GM12878 (cell line): ENCODE results near the gene TP53I3. TPM values are rescaled to one million over a fixed set of nuclear protein-coding genes. Genes with fewer than 3 reads are reported as not detected.

ENCODE experiments used
- ATAC-seq: fragments of 200-7000 bp; cut with Tn5 transposase; 3 replicates; pipeline ENCODE4 v1.9.1; 2020; ENCODE audit warnings: mild to moderate bottlenecking, moderate library complexity
- BruUV-seq: library from RNA; stranded (reverse); fragments of 400-500 nt; replicated peaks from 2 replicates; lab custom pipeline; 2021; lab: Mats Ljungman, UMichigan
- CTCF ChIA-PET: fragments of 300-600 bp; sonication (Branson Sonifier 250); formaldehyde crosslinking; extraction: SDS; loops from one replicate; lab custom pipeline; 2021; ENCODE audit warnings: inconsistent platforms; lab: Yijun Ruan, JAX
- POLR2A ChIA-PET: fragments of 350-600 bp; formaldehyde crosslinking; extraction: SDS; loops from one replicate; lab custom pipeline; 2021; ENCODE audit warnings: inconsistent platforms; lab: Charles Lee
- RAD21 ChIA-PET: fragments of 300-600 bp; sonication (Branson Sonifier 250); formaldehyde crosslinking; loops from one replicate; lab custom pipeline; 2023; ENCODE audit warnings: antibody characterized with exemption; ENCODE audit not compliant: unreplicated experiment; lab: Charles Lee
- SMC1A ChIA-PET: fragments of 300-600 bp; sonication (Branson Sonifier 250); formaldehyde crosslinking; loops from one replicate; lab custom pipeline; 2023; ENCODE audit not compliant: unreplicated experiment, uncharacterized antibody; lab: Charles Lee
- DNase-seq: peaks from one replicate; pipeline ENCODE4 v3.0.0-alpha.2; 2011; ENCODE audit warnings: low read depth, low spot score
- FAIRE-seq: peaks from 3 replicates; lab custom pipeline; 2011; peaks lifted over from hg19 to GRCh38; lab: Jason Lieb, UNC
- H2AFZ ChIP-seq: 2 replicates; pipeline ENCODE4 v1.6.0; 2011; ENCODE audit warnings: low read depth, low read length, control low read depth; ENCODE audit not compliant: control insufficient read depth
- H3K27ac ChIP-seq: 2 replicates; pipeline ENCODE4 v1.5.1; 2011; ENCODE audit warnings: control low read depth; ENCODE audit not compliant: control insufficient read depth, insufficient read depth
- H3K27me3 ChIP-seq, 2 experiments: replicated peaks in 1 of 2; 2 replicates each; pipeline versions ENCODE4 v1.6.0 to v1.6.1; 2011; ENCODE audit warnings: low read length in 1 of 2; ENCODE audit not compliant: control insufficient read depth in 2 of 2, insufficient read depth in 2 of 2
- H3K36me3 ChIP-seq, 2 experiments: 2 replicates each; pipeline ENCODE4 v1.5.1; 2011; ENCODE audit warnings: low read length in 1 of 2; ENCODE audit not compliant: control insufficient read depth in 2 of 2, insufficient read depth in 2 of 2
- H3K4me1 ChIP-seq: 2 replicates; pipeline ENCODE4 v1.6.1; 2011; ENCODE audit warnings: mild to moderate bottlenecking, low read length, moderate library complexity, mixed read lengths; ENCODE audit not compliant: control insufficient read depth, insufficient read depth
- H3K4me2 ChIP-seq: 2 replicates; pipeline ENCODE4 v1.6.0; 2011; ENCODE audit warnings: control low read depth; ENCODE audit not compliant: control insufficient read depth, insufficient read depth
- H3K4me3 ChIP-seq: fragments of 200-600 bp; sonication (generic); 2 replicates; pipeline ENCODE4 v1.5.1; 2016
- H3K79me2 ChIP-seq: 2 replicates; pipeline ENCODE4 v1.6.0; 2011; ENCODE audit warnings: low read length; ENCODE audit not compliant: control insufficient read depth, insufficient read depth
- H3K9ac ChIP-seq: 2 replicates; pipeline ENCODE4 v1.8.0; 2011; ENCODE audit warnings: low read length, control low read depth, mixed read lengths; ENCODE audit not compliant: control insufficient read depth, insufficient read depth
- H3K9me3 ChIP-seq: replicated peaks from 3 replicates; pipeline ENCODE4 v1.5.1; 2011; ENCODE audit warnings: mild to moderate bottlenecking, low read length; ENCODE audit not compliant: control insufficient read depth, insufficient read depth
- H4K20me1 ChIP-seq: 2 replicates; pipeline ENCODE4 v1.6.0; 2011; ENCODE audit not compliant: control insufficient read depth, insufficient read depth
- BACH1 ChIP-seq: fragments of 450-650 bp; IDR thresholded peaks from 2 replicates; pipeline ENCODE4 v1.6.1; 2017; ENCODE audit warnings: mild to moderate bottlenecking, borderline replicate concordance
- ESRRA ChIP-seq: IDR thresholded peaks from 2 replicates; pipeline ENCODE4 v1.6.1; 2012; ENCODE audit warnings: mild to moderate bottlenecking, low read length, improper control_type of control experiment
- GATAD2B ChIP-seq: fragments of 450-650 bp; conservative IDR thresholded peaks from 2 replicates; pipeline ENCODE4 v1.6.1; 2017; ENCODE audit warnings: low read depth, mild to moderate bottlenecking, moderate library complexity
- JUND ChIP-seq: IDR thresholded peaks from 2 replicates; pipeline ENCODE4 v1.6.1; 2012; ENCODE audit warnings: low read depth, mild to moderate bottlenecking, low read length, improper control_type of control experiment, moderate library complexity
- MXI1 ChIP-seq: fragments of 150-350 bp; IDR thresholded peaks from 2 replicates; pipeline ENCODE4 v1.6.1; 2011; ENCODE audit warnings: low read depth, mild to moderate bottlenecking, inconsistent platforms, low read length, improper control_type of control experiment
- RBBP5 ChIP-seq: fragments of 200-600 bp; sonication (generic); conservative IDR thresholded peaks from 2 replicates; pipeline ENCODE4 v1.6.1; 2016
- RFX5 ChIP-seq: IDR thresholded peaks from 2 replicates; pipeline ENCODE4 v1.6.1; 2011; ENCODE audit warnings: low read depth, low read length, improper control_type of control experiment
- STAT3 ChIP-seq: IDR thresholded peaks from 2 replicates; pipeline ENCODE4 v1.6.1; 2011; ENCODE audit warnings: low read depth, low read length, improper control_type of control experiment
- TBL1XR1 ChIP-seq: IDR thresholded peaks from 2 replicates; pipeline ENCODE4 v1.6.1; 2012; ENCODE audit warnings: low read depth, low read length, improper control_type of control experiment
- WGBS: methylation state at CpG from one replicate; pipeline ENCODE4 v1.1.6; 2016; ENCODE audit warnings: low lambda C conversion rate; ENCODE audit not compliant: insufficient replicate concordance, insufficient coverage; ENCODE audit errors: missing lambda C conversion rate; 5-methylcytosine and 5-hydroxymethylcytosine counted together
- in situ Hi-C: fragments of 300-500 bp; cut with MboI; formaldehyde crosslinking; loops from 9 replicates; pipeline ENCODE4 v1.14.3; 2018; ENCODE audit warnings: mixed read lengths
- intact Hi-C: fragments of 100-400 bp; cut with micrococcal nuclease; formaldehyde crosslinking; loops from one replicate; pipeline ENCODE4 v1.14.2; 2022; ENCODE audit not compliant: unreplicated experiment
- polyA plus RNA-seq, 11 experiments: library from polyadenylated mRNA; depleted of rRNA in 4 of 11; unstranded in 6 of 11; stranded (reverse) in 5 of 11; fragments of >200 nt; fragmentation: Nextera tagmentation in 4 of 11; fragmentation: Illumina TruSeq in 1 of 11; extraction: Ambion mirVana in 4 of 11; extraction: Trizol in 1 of 11; gene quantifications; 1 replicate in 1 of 11; 2 replicates in 10 of 11; pipeline versions ENCODE4 v1.2.1 to v1.2.3, GENCODE V29; 2011 to 2016; ENCODE audit warnings: inconsistent platforms in 2 of 11, missing spikeins in 2 of 11, low read depth in 1 of 11
- total RNA-seq, 4 experiments: library from RNA; depleted of rRNA in 3 of 4; stranded (reverse); fragments of >200 nt in 3 of 4; fragmentation: Illumina TruSeq in 1 of 4; extraction: Trizol in 1 of 4; gene quantifications; 2 replicates each; pipeline versions ENCODE4 v1.2.1 to v1.2.3, GENCODE V29; 2013 to 2021
- TF ChIP-seq, protein P1 (sequence below): IDR thresholded peaks from 2 replicates; pipeline ENCODE4 v1.6.1; 2012; ENCODE audit warnings: improper control_type of control experiment, low read depth, low read length; ENCODE audit not compliant: insufficient replicate concordance
- TF ChIP-seq, protein P2 (sequence below): fragments of 450-650 bp; IDR thresholded peaks from 2 replicates; pipeline ENCODE4 v1.6.1; 2014; ENCODE audit warnings: mild to moderate bottlenecking

The TP53I3 gene
- total and polyA plus RNA-seq, 10 of the 15 experiments (the other 5 are each of a cell fraction or from before 2014, with no cell fraction given): 1.4 to 57.4 (median 11.6) TPM

DNA sequence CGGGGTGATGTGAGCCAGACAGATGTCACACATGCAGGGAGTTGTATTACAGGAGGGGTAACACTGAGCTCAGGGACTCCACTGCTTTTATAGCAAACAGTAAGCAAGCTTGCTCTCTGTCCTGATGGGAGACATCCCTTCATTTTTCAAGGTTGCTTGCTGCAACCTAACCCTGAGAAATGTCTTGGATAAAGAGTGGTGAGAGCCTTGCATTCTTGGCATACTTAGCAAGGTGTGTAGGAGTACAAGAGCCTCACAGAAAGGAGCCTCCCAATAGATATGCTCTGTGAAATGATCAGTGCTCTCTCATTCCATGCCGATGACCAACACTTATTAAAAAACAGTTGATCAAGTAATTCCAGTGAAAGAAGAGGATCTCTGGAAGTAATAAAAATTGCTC lies 30.4 kb upstream of the TP53I3 start:
- intact Hi-C loops: no loop called here
- WGBS: 50% methylated on average over 2 of the region's 2 CpGs
- H3K36me3 ChIP-seq: no peaks in the 10 kb centered on the region
- no peak overlapping the region for H3K27ac ChIP-seq
- ChIA-PET RAD21 (no interaction called here), SMC1A (interaction anchor here (0.6 kb wide), 1 partner anchor 239 kb away, joined by 3 read pairs; no protein-coding TSS in a partner anchor), POLR2A (no interaction called here), CTCF (interaction anchor here (0.7 kb wide), 1 partner anchor 853 kb away, joined by 3 read pairs; no protein-coding TSS in a partner anchor)
- no peaks in the 10 kb centered on the region for H3K4me1 ChIP-seq
- H3K79me2 ChIP-seq: no peaks in the 10 kb centered on the region
- no peak overlapping the region for H3K4me3 ChIP-seq
- FAIRE-seq (no peak), ATAC-seq (no peak), DNase-seq (no peak)
- no peak overlapping the region for H3K9ac ChIP-seq
- H3K27me3 ChIP-seq: no peaks in the 10 kb centered on the region
- H2AFZ ChIP-seq: no peak overlapping the region
- in situ Hi-C loops: no loop called here
- H4K20me1 ChIP-seq: no peaks in the 10 kb centered on the region
- BruUV-seq: no TSS peak
- H3K4me2 ChIP-seq: no peak overlapping the region
- H3K9me3 ChIP-seq: no peaks in the 10 kb centered on the region
- TF ChIP-seq, protein P1, sequence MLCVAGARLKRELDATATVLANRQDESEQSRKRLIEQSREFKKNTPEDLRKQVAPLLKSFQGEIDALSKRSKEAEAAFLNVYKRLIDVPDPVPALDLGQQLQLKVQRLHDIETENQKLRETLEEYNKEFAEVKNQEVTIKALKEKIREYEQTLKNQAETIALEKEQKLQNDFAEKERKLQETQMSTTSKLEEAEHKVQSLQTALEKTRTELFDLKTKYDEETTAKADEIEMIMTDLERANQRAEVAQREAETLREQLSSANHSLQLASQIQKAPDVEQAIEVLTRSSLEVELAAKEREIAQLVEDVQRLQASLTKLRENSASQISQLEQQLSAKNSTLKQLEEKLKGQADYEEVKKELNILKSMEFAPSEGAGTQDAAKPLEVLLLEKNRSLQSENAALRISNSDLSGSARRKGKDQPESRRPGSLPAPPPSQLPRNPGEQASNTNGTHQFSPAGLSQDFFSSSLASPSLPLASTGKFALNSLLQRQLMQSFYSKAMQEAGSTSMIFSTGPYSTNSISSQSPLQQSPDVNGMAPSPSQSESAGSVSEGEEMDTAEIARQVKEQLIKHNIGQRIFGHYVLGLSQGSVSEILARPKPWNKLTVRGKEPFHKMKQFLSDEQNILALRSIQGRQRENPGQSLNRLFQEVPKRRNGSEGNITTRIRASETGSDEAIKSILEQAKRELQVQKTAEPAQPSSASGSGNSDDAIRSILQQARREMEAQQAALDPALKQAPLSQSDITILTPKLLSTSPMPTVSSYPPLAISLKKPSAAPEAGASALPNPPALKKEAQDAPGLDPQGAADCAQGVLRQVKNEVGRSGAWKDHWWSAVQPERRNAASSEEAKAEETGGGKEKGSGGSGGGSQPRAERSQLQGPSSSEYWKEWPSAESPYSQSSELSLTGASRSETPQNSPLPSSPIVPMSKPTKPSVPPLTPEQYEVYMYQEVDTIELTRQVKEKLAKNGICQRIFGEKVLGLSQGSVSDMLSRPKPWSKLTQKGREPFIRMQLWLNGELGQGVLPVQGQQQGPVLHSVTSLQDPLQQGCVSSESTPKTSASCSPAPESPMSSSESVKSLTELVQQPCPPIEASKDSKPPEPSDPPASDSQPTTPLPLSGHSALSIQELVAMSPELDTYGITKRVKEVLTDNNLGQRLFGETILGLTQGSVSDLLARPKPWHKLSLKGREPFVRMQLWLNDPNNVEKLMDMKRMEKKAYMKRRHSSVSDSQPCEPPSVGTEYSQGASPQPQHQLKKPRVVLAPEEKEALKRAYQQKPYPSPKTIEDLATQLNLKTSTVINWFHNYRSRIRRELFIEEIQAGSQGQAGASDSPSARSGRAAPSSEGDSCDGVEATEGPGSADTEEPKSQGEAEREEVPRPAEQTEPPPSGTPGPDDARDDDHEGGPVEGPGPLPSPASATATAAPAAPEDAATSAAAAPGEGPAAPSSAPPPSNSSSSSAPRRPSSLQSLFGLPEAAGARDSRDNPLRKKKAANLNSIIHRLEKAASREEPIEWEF: no peak
- TF ChIP-seq RFX5 (no peak), GATAD2B (no peak), STAT3 (no peak), RBBP5 (no peak), JUND (no peak), TBL1XR1 (no peak), BACH1 (no peak), ESRRA (no peak), MXI1 (no peak)
- TF ChIP-seq, protein P2, sequence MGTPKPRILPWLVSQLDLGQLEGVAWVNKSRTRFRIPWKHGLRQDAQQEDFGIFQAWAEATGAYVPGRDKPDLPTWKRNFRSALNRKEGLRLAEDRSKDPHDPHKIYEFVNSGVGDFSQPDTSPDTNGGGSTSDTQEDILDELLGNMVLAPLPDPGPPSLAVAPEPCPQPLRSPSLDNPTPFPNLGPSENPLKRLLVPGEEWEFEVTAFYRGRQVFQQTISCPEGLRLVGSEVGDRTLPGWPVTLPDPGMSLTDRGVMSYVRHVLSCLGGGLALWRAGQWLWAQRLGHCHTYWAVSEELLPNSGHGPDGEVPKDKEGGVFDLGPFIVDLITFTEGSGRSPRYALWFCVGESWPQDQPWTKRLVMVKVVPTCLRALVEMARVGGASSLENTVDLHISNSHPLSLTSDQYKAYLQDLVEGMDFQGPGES: no peak
